ENCODE data around the gene LRRC40. TPM values are rescaled to one million over a fixed set of nuclear protein-coding genes. Genes with fewer than 3 reads are reported as not detected.

The LRRC40 gene
- polyA plus RNA-seq, 1 donor from 2014 or later = 107 TPM

GRCh38 chr1:70239940-70240339 is 34.6 kb upstream of the LRRC40 start:
- Histone ChIP-seq H3K4me3 (ENCODE audit: low read length) (no peak overlapping the region), H3K27ac (ENCODE audit: low read length) (no peak overlapping the region), H4K20me1 (ENCODE audit: insufficient read depth) (no peaks in the 10 kb centered on the region), H3K9ac (ENCODE audit: low read length) (no peak overlapping the region), H3K4me2 (ENCODE audit: low read length) (no peak overlapping the region), H3K9me3 (ENCODE audit: low read length) (no peaks in the 10 kb centered on the region), H3K9me2 (ENCODE audit: insufficient read depth, low read length) (no peaks in the 10 kb centered on the region), H2AFZ (ENCODE audit: low read depth, low read length) (no peak overlapping the region), H3K79me2 (replicated peaks; ENCODE audit: insufficient read depth, low read length) (no peaks in the 10 kb centered on the region), H3K27me3 (ENCODE audit: insufficient read depth, low read depth, low read length) (no peaks in the 10 kb centered on the region), H3K36me3 (ENCODE audit: insufficient read depth, low read length) (peaks cover 21% of the 10 kb centered on the region), H3F3A (ENCODE audit: insufficient read depth, low read length, poor library complexity, severe bottlenecking) (no peaks in the 10 kb centered on the region)
- TF ChIP-seq MXI1 (conservative IDR thresholded peaks at IDR 0.05; ENCODE audit: poor library complexity, severe bottlenecking) (no peak), SMC3 (conservative IDR thresholded peaks at IDR 0.05; ENCODE audit: poor library complexity) (no peak), EP300 (conservative IDR thresholded peaks at IDR 0.05; ENCODE audit: poor library complexity, severe bottlenecking) (no peak), TAF1 (IDR thresholded peaks at IDR 0.05; ENCODE audit: low read depth) (no peak), EZH2 (IDR thresholded peaks at IDR 0.05; ENCODE audit: borderline replicate concordance, insufficient read depth, low read length, poor library complexity, severe bottlenecking) (no peak), RAD21 (conservative IDR thresholded peaks at IDR 0.05) (no peak), POLR2AphosphoS5 (IDR thresholded peaks at IDR 0.05) (no peak)
- TF ChIP-seq, protein P1, sequence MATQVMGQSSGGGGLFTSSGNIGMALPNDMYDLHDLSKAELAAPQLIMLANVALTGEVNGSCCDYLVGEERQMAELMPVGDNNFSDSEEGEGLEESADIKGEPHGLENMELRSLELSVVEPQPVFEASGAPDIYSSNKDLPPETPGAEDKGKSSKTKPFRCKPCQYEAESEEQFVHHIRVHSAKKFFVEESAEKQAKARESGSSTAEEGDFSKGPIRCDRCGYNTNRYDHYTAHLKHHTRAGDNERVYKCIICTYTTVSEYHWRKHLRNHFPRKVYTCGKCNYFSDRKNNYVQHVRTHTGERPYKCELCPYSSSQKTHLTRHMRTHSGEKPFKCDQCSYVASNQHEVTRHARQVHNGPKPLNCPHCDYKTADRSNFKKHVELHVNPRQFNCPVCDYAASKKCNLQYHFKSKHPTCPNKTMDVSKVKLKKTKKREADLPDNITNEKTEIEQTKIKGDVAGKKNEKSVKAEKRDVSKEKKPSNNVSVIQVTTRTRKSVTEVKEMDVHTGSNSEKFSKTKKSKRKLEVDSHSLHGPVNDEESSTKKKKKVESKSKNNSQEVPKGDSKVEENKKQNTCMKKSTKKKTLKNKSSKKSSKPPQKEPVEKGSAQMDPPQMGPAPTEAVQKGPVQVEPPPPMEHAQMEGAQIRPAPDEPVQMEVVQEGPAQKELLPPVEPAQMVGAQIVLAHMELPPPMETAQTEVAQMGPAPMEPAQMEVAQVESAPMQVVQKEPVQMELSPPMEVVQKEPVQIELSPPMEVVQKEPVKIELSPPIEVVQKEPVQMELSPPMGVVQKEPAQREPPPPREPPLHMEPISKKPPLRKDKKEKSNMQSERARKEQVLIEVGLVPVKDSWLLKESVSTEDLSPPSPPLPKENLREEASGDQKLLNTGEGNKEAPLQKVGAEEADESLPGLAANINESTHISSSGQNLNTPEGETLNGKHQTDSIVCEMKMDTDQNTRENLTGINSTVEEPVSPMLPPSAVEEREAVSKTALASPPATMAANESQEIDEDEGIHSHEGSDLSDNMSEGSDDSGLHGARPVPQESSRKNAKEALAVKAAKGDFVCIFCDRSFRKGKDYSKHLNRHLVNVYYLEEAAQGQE (IDR thresholded peaks at IDR 0.05; ENCODE audit: borderline replicate concordance) = no peak
- TF ChIP-seq, protein P2, sequence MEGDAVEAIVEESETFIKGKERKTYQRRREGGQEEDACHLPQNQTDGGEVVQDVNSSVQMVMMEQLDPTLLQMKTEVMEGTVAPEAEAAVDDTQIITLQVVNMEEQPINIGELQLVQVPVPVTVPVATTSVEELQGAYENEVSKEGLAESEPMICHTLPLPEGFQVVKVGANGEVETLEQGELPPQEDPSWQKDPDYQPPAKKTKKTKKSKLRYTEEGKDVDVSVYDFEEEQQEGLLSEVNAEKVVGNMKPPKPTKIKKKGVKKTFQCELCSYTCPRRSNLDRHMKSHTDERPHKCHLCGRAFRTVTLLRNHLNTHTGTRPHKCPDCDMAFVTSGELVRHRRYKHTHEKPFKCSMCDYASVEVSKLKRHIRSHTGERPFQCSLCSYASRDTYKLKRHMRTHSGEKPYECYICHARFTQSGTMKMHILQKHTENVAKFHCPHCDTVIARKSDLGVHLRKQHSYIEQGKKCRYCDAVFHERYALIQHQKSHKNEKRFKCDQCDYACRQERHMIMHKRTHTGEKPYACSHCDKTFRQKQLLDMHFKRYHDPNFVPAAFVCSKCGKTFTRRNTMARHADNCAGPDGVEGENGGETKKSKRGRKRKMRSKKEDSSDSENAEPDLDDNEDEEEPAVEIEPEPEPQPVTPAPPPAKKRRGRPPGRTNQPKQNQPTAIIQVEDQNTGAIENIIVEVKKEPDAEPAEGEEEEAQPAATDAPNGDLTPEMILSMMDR (IDR thresholded peaks at IDR 0.05; ENCODE audit: poor library complexity, severe bottlenecking) = no peak

DNA sequence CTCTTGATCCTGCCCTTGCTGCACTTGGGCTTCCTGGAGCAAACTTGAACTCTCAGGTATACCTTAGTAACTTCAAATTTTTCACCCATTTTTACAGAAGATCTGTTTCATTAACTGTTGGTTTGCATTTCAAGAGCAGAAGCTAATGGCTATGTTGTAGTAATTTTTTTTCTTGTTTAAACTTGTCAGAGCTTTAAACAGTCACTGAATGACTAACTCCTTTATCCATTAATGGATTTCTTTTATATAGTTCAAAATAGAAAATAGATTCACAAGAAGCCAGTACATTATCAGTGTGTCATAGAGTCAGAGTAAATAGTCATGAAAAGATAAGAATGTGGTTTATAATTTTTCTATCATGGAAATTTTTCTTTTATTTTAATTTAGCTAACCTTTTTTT is 29.4 kb upstream of the LRRC40 start:
- no peaks in the 10 kb centered on the region for H4K20me1 ChIP-seq (ENCODE audit: insufficient read depth)
- no peaks in the 10 kb centered on the region for H3K9me2 ChIP-seq (ENCODE audit: insufficient read depth, low read length)
- no peaks in the 10 kb centered on the region for H3K9me3 ChIP-seq (ENCODE audit: low read length)
- no peaks in the 10 kb centered on the region for H3K27me3 ChIP-seq (ENCODE audit: insufficient read depth, low read depth, low read length)
- no peak overlapping the region for H3K9ac ChIP-seq (ENCODE audit: low read length)
- no peak overlapping the region for H2AFZ ChIP-seq (ENCODE audit: low read depth, low read length)
- TF ChIP-seq, protein P1 (IDR thresholded peaks at IDR 0.05; ENCODE audit: borderline replicate concordance) = no peak
- H3K36me3 ChIP-seq (ENCODE audit: insufficient read depth, low read length) = peaks cover 30% of the 10 kb centered on the region
- peaks cover 4% of the 10 kb centered on the region for H3K79me2 ChIP-seq (replicated peaks; ENCODE audit: insufficient read depth, low read length)
- no peaks in the 10 kb centered on the region for H3F3A ChIP-seq (ENCODE audit: insufficient read depth, low read length, poor library complexity, severe bottlenecking)
- no peak overlapping the region for H3K27ac ChIP-seq (ENCODE audit: low read length)
- H3K4me2 ChIP-seq (ENCODE audit: low read length) = no peak overlapping the region
- no peak overlapping the region for H3K4me3 ChIP-seq (ENCODE audit: low read length)

Data from neural cell (in vitro differentiated cells).